GM10266 (cell line): Measurements from ENCODE around the gene TTC34.

Experiments
- DNase-seq: peaks from one replicate; pipeline ENCODE4 v3.0.0; 2012; ENCODE audit errors: extremely low spot score
- TF ChIP-seq, protein P1 (sequence below): IDR thresholded peaks from 2 replicates; pipeline ENCODE4 v1.5.1; 2012; ENCODE audit warnings: mild to moderate bottlenecking, low read depth; ENCODE audit not compliant: control insufficient read depth, insufficient read depth; ENCODE audit errors: missing control alignments

The TTC34 gene

DNA sequence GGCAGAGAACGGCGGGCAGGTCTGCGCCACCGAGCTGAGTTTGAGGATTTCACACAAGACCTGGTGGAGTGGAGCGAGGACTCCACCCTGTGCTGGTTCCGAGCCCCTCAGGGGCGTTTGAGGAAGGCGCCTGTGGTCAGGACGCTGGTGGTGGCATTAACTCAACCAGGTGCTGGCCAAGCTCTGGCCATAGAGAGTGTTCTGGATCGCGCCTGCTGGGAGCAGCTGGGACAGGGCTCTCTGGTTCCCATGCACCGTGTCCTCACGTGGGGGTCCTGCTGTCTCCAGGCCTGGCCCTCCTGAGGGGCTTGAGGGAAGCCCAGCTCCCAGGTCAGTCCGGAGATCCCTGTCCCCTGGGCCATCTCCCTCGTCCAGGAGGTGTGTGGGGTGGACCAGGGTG lies 24.8 kb upstream of the TTC34 start:
- no peak for DNase-seq
- TF ChIP-seq, protein P1, sequence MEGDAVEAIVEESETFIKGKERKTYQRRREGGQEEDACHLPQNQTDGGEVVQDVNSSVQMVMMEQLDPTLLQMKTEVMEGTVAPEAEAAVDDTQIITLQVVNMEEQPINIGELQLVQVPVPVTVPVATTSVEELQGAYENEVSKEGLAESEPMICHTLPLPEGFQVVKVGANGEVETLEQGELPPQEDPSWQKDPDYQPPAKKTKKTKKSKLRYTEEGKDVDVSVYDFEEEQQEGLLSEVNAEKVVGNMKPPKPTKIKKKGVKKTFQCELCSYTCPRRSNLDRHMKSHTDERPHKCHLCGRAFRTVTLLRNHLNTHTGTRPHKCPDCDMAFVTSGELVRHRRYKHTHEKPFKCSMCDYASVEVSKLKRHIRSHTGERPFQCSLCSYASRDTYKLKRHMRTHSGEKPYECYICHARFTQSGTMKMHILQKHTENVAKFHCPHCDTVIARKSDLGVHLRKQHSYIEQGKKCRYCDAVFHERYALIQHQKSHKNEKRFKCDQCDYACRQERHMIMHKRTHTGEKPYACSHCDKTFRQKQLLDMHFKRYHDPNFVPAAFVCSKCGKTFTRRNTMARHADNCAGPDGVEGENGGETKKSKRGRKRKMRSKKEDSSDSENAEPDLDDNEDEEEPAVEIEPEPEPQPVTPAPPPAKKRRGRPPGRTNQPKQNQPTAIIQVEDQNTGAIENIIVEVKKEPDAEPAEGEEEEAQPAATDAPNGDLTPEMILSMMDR = no peak

DNA sequence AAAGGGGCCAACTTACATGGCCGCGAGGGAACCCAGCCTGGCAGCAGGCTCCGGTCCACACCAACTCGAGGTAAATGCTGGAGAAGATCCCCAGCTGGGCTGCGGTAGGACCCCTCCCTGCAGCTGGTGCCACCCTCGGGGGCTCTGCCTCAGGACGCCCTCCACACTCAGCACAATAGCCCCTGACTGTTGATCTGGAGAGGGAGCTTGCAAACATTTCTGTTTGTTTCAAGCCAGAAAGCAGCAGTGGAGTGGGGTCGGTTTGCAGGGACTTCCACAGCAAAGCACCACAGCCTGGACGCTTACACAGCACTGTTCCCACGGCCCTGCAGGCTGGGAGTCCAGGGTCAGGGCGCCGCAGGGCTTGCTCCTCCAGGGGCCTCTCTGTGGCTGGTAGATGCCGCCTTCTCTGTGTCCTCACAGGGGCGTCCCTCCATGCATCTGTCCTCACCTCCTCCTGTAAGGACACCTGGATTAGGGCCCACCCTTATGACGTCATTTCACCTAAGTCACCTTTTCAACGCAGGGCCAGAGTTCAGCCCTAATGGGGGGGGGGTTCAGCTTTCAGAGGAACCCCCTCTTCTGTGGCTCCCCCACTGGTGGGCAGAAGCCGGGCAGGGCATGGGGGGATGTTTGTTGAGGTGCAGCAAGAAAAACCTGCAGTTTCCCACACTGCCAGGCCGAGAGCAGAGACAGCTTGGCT lies 24.1 kb upstream of the TTC34 start:
- TF ChIP-seq, protein P1 = no peak
- DNase-seq = no peak

DNA sequence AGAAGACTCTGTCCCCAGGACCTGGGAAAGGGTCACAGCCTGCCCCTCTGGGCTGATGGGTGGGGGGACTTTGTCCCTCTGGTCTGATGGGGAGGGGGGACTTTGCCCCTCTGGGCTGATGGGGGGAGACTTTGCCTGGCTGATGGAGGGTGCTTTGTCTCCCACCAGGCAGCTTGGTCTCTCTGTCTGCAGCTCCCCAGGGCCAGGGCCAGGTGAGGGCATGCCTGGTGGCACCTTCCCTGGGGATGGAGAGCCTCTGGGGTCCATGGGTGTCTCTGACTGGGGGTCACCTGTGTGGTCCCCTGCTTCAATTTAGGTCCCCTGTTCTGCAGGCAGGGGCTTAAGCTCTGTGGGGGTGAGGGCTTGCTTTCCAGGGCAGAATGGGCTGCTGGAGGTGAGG lies 23.5 kb upstream of the TTC34 start:
- TF ChIP-seq, protein P1 = no peak
- no peak for DNase-seq

DNA sequence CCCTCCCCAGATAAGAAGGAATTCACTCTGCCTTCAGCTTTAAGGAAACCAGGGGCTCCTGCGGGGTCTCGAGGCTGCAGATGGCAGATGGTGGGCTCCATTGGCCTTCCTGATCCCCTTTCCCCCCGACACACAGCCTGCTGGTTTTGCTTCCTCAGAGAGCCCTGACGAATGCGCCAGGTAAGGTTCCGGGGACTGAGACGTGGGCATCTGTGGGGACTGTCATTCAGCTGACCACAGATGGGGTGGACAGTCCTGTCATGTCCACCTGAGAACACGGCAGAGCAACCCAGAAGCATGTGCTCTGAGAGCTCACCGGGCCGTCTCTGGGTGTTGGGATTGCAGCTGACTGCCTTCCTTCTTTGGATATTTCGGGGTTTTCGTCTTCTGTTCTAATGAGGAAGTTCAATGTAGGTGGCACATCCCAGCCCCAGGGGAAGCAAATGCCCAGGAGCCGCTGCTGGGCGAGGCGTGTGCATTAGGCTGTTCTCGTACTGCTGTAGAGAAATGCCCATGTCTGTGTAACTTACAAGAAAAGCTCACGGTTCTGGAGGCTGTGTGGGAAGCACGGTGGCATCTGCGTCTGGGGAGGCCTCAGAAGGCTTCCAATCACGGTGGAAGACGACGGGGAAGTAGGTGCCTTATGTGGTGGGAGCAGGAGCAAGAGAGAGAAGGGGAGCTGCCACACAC lies 22.6 kb upstream of the TTC34 start:
- TF ChIP-seq, protein P1 = no peak
- no peak for DNase-seq

- DNase-seq = no peak
- TF ChIP-seq, protein P1 = no peak
Observed at GRCh38 chr1:2822621-2823145, 21.2 kb upstream of the TTC34 start.

DNA sequence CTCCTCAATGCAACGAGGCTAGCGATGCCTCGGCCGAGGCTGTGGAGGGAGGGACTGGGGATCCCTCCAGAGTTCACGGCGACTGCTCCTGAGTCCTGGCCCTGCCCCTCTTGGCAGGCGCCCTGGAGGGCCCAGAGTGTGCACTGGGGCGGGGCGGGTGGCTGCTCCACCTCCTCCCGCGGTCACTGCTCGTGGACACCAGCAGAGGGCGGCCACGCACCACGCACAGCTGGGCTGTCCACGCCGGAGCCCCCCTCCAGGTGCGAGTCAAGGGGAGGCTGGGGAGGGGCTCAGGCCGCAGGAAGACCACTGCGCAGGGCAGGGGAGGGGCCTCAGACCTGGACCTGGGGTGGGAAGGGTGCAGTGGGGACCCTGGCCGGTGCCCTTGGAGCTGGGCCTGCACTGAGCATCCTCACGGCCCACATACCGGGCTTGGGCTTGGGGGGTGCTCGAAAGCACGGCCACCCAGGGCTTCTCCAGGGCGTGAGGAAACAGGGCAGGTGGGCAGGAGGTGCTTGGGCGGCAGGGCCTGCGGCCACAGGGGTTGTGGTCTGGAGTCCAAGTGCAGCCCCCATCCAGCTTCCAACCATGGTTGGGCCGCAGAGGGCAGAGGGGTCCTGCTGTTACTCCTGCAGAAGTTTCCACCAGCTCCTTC lies 20.6 kb upstream of the TTC34 start:
- no peak for DNase-seq
- TF ChIP-seq, protein P1 = peak; percentile 46
